K562 (cell line): ENCODE data around the gene ATL3. TPM values are rescaled to one million over a fixed set of nuclear protein-coding genes. Genes with fewer than 3 reads are reported as not detected.

Source experiments
- ATAC-seq: fragments of 200-7000 bp; cut with Tn5 transposase; 3 replicates; pipeline ENCODE4 v1.9.1; 2020; ENCODE audit warnings: moderate library complexity
- BruUV-seq: library from RNA; stranded (reverse); fragments of 400-500 nt; replicated peaks from 2 replicates; lab custom pipeline; 2021; lab: Mats Ljungman, UMichigan
- CTCF ChIA-PET: fragments of 300-600 bp; formaldehyde crosslinking; extraction: SDS; loops from one replicate; lab custom pipeline; 2021; ENCODE audit warnings: low intra/inter-chr PET ratio; lab: Yijun Ruan, JAX
- POLR2A ChIA-PET: fragments of 300-600, 350-650 bp; sonication (Branson Sonifier 250); formaldehyde crosslinking; extraction: SDS; loops from one replicate; lab custom pipeline; 2021; ENCODE audit warnings: antibody characterized with exemption, inconsistent platforms; lab: Yijun Ruan, JAX
- DNase-seq, 4 experiments: peaks; one replicate each; pipeline versions ENCODE4 v3.0.0 to v3.0.0-alpha.2; 2011 to 2018; ENCODE audit warnings: low spot score in 3 of 4, mixed read lengths in 3 of 4; ENCODE audit errors: extremely low read depth in 1 of 4
- FAIRE-seq: peaks from 2 replicates; lab custom pipeline; 2011; peaks lifted over from hg19 to GRCh38; lab: Jason Lieb, UNC
- H2AFZ ChIP-seq: 2 replicates; pipeline ENCODE4 v1.6.0; 2011; ENCODE audit warnings: low read depth, low read length, control low read depth, inconsistent platforms
- H3K27ac ChIP-seq: fragments of 200-600 bp; 3 replicates; pipeline ENCODE4 v1.8.0; 2011; ENCODE audit warnings: low read depth, mild to moderate bottlenecking, control low read depth, inconsistent platforms, low read length, moderate library complexity, mixed read lengths; ENCODE audit errors: extremely low read depth
- H3K27me3 ChIP-seq, 2 experiments: fragments of 300-600 bp in 1 of 2; 2 replicates in 1 of 2; 3 replicates in 1 of 2; pipeline versions ENCODE4 v1.6.0 to v1.8.0; 2011; ENCODE audit warnings: inconsistent platforms in 2 of 2, low read length in 2 of 2, mild to moderate bottlenecking in 1 of 2, mixed read lengths in 1 of 2, moderate library complexity in 1 of 2; ENCODE audit not compliant: control insufficient read depth in 2 of 2, insufficient read depth in 2 of 2
- H3K36me3 ChIP-seq: fragments of 300-600 bp; 3 replicates; pipeline ENCODE4 v1.8.0; 2011; ENCODE audit warnings: mild to moderate bottlenecking, low read length, inconsistent platforms; ENCODE audit not compliant: control insufficient read depth, insufficient read depth
- H3K4me1 ChIP-seq, 2 experiments: fragments of 200-600 bp in 1 of 2; replicated peaks in 1 of 2; 2 replicates in 1 of 2; 3 replicates in 1 of 2; pipeline versions ENCODE4 v1.5.1 to v1.8.0; 2011; ENCODE audit warnings: inconsistent platforms in 2 of 2, low read length in 2 of 2, mild to moderate bottlenecking in 1 of 2, mixed read lengths in 1 of 2, moderate library complexity in 1 of 2; ENCODE audit not compliant: control insufficient read depth in 2 of 2, insufficient read depth in 2 of 2
- H3K4me2 ChIP-seq: 2 replicates; pipeline ENCODE4 v1.6.1; 2011; ENCODE audit warnings: low read length, control low read depth, inconsistent platforms, mixed read lengths; ENCODE audit not compliant: insufficient read depth
- H3K4me3 ChIP-seq: fragments of 200-600 bp; sonication (generic), shearing (Covaris generic); 2 replicates; pipeline ENCODE4 v1.5.1; 2016; ENCODE audit warnings: control low read depth, inconsistent platforms
- H3K79me2 ChIP-seq: fragments of 200-600 bp; 3 replicates; pipeline ENCODE4 v1.8.0; 2011; ENCODE audit warnings: low read length, inconsistent platforms; ENCODE audit not compliant: control insufficient read depth, insufficient read depth
- H3K9ac ChIP-seq, 2 experiments: 2 replicates each; pipeline versions ENCODE4 v1.6.0 to v1.6.1; 2011; ENCODE audit warnings: low read depth in 2 of 2, low read length in 2 of 2, control low read depth in 1 of 2, inconsistent platforms in 1 of 2, mild to moderate bottlenecking in 1 of 2, mixed read lengths in 1 of 2; ENCODE audit not compliant: insufficient read depth in 1 of 2
- H3K9me1 ChIP-seq: one replicate; pipeline ENCODE4 v1.6.0; 2011; ENCODE audit warnings: inconsistent platforms, mild to moderate bottlenecking, low read length, moderate library complexity; ENCODE audit not compliant: control insufficient read depth, insufficient read depth
- H3K9me3 ChIP-seq: replicated peaks from 2 replicates; pipeline ENCODE4 v1.5.1; 2011; ENCODE audit warnings: low read depth, low read length, inconsistent platforms; ENCODE audit not compliant: control insufficient read depth, insufficient read depth
- H4K20me1 ChIP-seq: replicated peaks from 2 replicates; pipeline ENCODE4 v1.6.1; 2011; ENCODE audit warnings: low read length, inconsistent platforms, mixed read lengths; ENCODE audit not compliant: control insufficient read depth, insufficient read depth
- CBX2 ChIP-seq: fragments of 200-600 bp; sonication (generic); IDR thresholded peaks from one replicate; pipeline ENCODE4 v1.6.1; 2012; ENCODE audit warnings: mild to moderate bottlenecking, low read length, inconsistent platforms; ENCODE audit not compliant: insufficient read depth, poor library complexity, severe bottlenecking
- PURB ChIP-seq: sonication (generic); formaldehyde crosslinking; IDR thresholded peaks from 2 replicates; pipeline ENCODE4 v1.9.0; 2021; ENCODE audit warnings: low read depth, mild to moderate bottlenecking, missing genetic modification reagents
- WGBS: fragments of 100-300 bp; shearing (Covaris generic); methylation state at CpG from one replicate; pipeline ENCODE4 v1.1.6; 2016; ENCODE audit warnings: low coverage, mixed read lengths; ENCODE audit not compliant: insufficient coverage; ENCODE audit errors: missing lambda C conversion rate; 5-methylcytosine and 5-hydroxymethylcytosine counted together
- in situ Hi-C: fragments of 300-500 bp; cut with MboI; formaldehyde crosslinking; loops from 4 replicates; pipeline ENCODE4 v1.15.0; 2018; ENCODE audit warnings: inconsistent platforms, mixed read lengths
- intact Hi-C: fragments of 100-400 bp; cut with micrococcal nuclease; formaldehyde crosslinking; loops from 2 replicates; pipeline ENCODE4 v1.14.2; 2022
- polyA plus RNA-seq, 8 experiments: library from polyadenylated mRNA; depleted of rRNA in 4 of 8; stranded (reverse) in 5 of 8; unstranded in 3 of 8; fragments of >200 nt; fragmentation: Nextera tagmentation in 2 of 8; fragmentation: Illumina TruSeq in 1 of 8; extraction: Ambion mirVana in 2 of 8; extraction: Trizol in 1 of 8; gene quantifications; 2 replicates each; pipeline versions ENCODE4 v1.2.1 to v1.2.3, GENCODE V29; 2011 to 2014; ENCODE audit warnings: inconsistent platforms in 1 of 8, missing spikeins in 1 of 8
- total RNA-seq, 7 experiments: library from RNA; depleted of rRNA in 6 of 7; stranded (reverse); fragments of >200 nt in 6 of 7; fragmentation: Illumina TruSeq in 2 of 7; extraction: Trizol in 2 of 7; gene quantifications; 2 replicates each; pipeline versions ENCODE4 v1.2.1 to v1.2.3, GENCODE V29; 2011 to 2021; ENCODE audit warnings: low replicate concordance in 1 of 7
- TF ChIP-seq, protein P1 (sequence below): fragments of 450-650 bp; IDR thresholded peaks from 2 replicates; pipeline ENCODE4 v1.6.1; 2016; ENCODE audit warnings: mild to moderate bottlenecking, moderate library complexity

Gene ATL3
- total and polyA plus RNA-seq, 9 of the 15 experiments (the other 6 are each of a cell fraction or from before 2014, with no cell fraction given) = 18.2 to 39.8 (median 23.9) TPM

DNA sequence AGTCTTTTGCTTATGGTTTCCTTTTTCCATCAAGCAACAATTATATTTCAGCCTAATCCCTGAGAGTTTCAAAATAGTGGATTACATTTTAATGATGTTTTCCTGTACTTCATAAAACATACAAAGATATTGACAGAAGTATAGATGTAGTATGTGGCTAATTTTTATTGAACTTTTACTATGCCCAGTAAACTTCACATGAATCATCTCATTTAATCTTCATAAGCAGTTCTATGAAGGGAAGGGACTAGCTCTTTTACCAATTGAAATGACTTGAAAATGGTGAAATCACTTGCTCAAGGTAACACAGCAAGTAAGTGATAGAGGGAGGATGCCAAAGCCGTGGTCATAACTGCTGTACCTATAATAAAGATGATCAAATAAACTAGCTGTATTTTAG, 37.6 kb upstream of the ATL3 start:
- CTCF ChIA-PET = no interaction called here

More for the DNA sequence above, 37.6 kb upstream of the ATL3 start:
- H3K27me3 ChIP-seq = no peaks in the 10 kb centered on the region
- in situ Hi-C loops = no loop called here
- H4K20me1 ChIP-seq = peaks cover 9% of the 10 kb centered on the region
- ATAC-seq = no peak
- peaks cover 3 to 10% of the 10 kb centered on the region in 2 experiments; a peak in 2 of 5 replicates for H3K4me1 ChIP-seq
- no peaks in the 10 kb centered on the region for H3K9me1 ChIP-seq
- H3K79me2 ChIP-seq = peaks cover 85% of the 10 kb centered on the region
- no peak overlapping the region for H3K4me3 ChIP-seq
- BruUV-seq = no TSS peak
- TF ChIP-seq PURB (CRISPR knock-in tag) (no peak), CBX2 (no peak)
- TF ChIP-seq, protein P1, sequence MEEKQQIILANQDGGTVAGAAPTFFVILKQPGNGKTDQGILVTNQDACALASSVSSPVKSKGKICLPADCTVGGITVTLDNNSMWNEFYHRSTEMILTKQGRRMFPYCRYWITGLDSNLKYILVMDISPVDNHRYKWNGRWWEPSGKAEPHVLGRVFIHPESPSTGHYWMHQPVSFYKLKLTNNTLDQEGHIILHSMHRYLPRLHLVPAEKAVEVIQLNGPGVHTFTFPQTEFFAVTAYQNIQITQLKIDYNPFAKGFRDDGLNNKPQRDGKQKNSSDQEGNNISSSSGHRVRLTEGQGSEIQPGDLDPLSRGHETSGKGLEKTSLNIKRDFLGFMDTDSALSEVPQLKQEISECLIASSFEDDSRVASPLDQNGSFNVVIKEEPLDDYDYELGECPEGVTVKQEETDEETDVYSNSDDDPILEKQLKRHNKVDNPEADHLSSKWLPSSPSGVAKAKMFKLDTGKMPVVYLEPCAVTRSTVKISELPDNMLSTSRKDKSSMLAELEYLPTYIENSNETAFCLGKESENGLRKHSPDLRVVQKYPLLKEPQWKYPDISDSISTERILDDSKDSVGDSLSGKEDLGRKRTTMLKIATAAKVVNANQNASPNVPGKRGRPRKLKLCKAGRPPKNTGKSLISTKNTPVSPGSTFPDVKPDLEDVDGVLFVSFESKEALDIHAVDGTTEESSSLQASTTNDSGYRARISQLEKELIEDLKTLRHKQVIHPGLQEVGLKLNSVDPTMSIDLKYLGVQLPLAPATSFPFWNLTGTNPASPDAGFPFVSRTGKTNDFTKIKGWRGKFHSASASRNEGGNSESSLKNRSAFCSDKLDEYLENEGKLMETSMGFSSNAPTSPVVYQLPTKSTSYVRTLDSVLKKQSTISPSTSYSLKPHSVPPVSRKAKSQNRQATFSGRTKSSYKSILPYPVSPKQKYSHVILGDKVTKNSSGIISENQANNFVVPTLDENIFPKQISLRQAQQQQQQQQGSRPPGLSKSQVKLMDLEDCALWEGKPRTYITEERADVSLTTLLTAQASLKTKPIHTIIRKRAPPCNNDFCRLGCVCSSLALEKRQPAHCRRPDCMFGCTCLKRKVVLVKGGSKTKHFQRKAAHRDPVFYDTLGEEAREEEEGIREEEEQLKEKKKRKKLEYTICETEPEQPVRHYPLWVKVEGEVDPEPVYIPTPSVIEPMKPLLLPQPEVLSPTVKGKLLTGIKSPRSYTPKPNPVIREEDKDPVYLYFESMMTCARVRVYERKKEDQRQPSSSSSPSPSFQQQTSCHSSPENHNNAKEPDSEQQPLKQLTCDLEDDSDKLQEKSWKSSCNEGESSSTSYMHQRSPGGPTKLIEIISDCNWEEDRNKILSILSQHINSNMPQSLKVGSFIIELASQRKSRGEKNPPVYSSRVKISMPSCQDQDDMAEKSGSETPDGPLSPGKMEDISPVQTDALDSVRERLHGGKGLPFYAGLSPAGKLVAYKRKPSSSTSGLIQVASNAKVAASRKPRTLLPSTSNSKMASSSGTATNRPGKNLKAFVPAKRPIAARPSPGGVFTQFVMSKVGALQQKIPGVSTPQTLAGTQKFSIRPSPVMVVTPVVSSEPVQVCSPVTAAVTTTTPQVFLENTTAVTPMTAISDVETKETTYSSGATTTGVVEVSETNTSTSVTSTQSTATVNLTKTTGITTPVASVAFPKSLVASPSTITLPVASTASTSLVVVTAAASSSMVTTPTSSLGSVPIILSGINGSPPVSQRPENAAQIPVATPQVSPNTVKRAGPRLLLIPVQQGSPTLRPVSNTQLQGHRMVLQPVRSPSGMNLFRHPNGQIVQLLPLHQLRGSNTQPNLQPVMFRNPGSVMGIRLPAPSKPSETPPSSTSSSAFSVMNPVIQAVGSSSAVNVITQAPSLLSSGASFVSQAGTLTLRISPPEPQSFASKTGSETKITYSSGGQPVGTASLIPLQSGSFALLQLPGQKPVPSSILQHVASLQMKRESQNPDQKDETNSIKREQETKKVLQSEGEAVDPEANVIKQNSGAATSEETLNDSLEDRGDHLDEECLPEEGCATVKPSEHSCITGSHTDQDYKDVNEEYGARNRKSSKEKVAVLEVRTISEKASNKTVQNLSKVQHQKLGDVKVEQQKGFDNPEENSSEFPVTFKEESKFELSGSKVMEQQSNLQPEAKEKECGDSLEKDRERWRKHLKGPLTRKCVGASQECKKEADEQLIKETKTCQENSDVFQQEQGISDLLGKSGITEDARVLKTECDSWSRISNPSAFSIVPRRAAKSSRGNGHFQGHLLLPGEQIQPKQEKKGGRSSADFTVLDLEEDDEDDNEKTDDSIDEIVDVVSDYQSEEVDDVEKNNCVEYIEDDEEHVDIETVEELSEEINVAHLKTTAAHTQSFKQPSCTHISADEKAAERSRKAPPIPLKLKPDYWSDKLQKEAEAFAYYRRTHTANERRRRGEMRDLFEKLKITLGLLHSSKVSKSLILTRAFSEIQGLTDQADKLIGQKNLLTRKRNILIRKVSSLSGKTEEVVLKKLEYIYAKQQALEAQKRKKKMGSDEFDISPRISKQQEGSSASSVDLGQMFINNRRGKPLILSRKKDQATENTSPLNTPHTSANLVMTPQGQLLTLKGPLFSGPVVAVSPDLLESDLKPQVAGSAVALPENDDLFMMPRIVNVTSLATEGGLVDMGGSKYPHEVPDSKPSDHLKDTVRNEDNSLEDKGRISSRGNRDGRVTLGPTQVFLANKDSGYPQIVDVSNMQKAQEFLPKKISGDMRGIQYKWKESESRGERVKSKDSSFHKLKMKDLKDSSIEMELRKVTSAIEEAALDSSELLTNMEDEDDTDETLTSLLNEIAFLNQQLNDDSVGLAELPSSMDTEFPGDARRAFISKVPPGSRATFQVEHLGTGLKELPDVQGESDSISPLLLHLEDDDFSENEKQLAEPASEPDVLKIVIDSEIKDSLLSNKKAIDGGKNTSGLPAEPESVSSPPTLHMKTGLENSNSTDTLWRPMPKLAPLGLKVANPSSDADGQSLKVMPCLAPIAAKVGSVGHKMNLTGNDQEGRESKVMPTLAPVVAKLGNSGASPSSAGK = no peak
- TF ChIP-seq, all 486 proteins: peak for 0
- DNase-seq = no peak
- Histone ChIP-seq H3K27ac (no peak overlapping the region), H2AFZ (no peak overlapping the region), H3K9ac (no peak overlapping the region), H3K4me2 (no peak overlapping the region), H3K36me3 (peaks cover 7% of the 10 kb centered on the region; the same call in 2 of the 3 replicates), H3K9me3 (no peaks in the 10 kb centered on the region)
- no peak for FAIRE-seq
- intact Hi-C loops = no loop called here
- WGBS = 71% methylated on average over 1 of the region's 1 CpG
- POLR2A ChIA-PET = interaction anchor here (0.7 to 2.2 kb wide), 4 partner anchors 8 to 170 kb away, joined by 3 to 13 read pairs (median 4); no protein-coding TSS in a partner anchor
